Amniotic stem cell (primary cell): ENCODE results near the gene RANBP3.

Experiments used
- DNase-seq: peaks from one replicate; lab custom pipeline; 2025; lab: John Stamatoyannopoulos, UW

Gene RANBP3

DNA sequence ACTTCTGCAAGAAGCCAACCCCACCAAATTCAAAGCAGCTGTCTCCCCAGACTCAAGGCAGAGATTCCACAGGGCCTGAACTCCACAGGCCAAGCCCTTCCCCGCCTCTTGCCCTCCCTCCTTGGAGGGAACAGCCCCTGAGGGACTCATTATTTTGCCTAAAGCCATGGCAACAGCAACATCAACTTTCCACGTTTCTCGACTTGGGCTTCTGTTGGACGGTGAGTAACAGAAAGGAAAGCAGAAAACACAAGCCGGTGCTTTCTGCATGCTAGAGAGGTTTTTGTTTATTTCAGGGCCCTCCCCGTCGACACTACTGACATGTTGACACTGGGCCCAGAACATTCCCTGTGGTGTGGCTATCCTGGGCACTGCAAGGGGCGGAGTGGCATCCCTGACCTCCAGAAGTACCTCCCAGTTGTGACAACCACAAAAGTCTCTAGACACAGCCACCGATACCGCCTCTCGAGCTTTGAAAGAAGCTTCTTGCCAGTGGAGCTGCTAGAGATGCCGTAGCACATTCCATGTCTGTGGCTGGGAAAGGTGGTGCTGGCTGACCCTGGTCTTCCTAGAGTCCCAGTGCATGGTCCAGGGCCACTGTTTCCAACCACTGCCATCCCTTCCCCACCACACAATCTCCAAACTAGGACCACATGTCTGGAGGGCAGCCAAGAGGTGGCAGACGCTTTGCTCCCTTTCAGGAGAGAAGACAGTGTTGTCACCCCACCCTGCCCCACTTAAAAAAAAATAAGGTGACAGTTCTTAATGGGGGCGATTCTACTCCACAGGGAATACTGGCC lies 51.1 kb downstream of the RANBP3 start:
- DNase-seq: no peak

DNA sequence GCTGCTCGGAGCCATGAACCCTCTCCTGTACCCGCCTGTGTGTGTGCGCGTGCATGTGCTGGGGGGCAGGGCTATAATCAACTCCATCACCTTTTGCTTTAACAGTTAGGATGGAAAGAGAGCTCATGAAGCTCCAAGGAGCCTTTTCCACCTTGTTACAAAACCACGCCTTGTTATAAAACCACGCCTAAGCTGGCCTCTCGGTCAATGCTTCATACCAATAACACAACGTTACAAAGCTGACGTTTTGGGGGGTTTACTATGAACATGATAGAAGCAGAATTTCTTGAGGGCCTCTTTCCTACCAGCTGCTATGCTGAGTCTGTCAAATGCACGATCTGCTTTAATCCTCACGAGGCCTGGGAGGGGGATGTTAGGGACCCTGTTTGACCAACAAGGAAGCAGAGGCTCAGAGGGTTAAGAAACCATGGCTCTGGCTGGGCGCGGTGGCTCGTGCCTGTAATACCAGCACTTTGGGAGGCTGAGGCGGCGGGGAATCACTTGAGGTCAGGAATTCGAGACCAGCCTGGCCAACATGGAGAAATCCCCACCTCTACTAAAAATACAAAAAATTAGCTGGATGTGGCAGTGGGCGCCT lies 52.0 kb downstream of the RANBP3 start:
- no peak for DNase-seq

- DNase-seq: no peak
Measured at GRCh38 chr19:5923356-5923755, 54.6 kb downstream of the RANBP3 start.

- no peak for DNase-seq
Measured at GRCh38 chr19:5922161-5922545, 55.8 kb downstream of the RANBP3 start.

- DNase-seq: no peak
Measured at GRCh38 chr19:5921516-5922160, 56.3 kb downstream of the RANBP3 start.

DNA sequence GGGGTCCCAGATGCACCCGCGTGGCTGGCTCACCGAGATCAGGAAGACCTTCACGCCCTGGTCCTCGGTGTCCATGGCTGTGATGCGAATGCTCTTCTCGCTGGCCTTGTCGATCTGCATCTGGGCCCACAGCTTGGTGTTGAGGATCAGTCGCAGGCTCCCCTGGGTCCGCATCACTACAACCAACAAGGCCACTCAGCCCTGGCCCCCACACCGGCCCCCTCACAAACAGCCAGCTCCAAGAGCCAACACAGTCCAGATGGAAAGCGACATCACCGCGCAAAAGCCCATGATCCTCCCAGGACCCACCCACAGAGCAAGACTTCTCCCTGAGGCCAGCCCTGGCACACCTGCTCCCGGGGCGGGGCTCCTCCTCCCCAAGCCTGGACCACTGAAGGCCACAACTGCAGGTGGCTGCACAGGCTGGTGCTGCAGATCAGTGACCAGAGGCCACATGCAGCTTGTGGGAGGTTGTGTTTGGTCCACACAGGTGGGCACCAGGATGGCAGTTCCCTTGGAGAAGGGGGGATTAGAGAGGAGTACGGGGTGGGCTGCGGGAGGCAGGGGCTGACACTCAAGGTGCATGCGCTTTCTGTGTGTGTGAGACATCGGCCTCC lies 59.4 kb downstream of the RANBP3 start:
- no peak for DNase-seq

DNA sequence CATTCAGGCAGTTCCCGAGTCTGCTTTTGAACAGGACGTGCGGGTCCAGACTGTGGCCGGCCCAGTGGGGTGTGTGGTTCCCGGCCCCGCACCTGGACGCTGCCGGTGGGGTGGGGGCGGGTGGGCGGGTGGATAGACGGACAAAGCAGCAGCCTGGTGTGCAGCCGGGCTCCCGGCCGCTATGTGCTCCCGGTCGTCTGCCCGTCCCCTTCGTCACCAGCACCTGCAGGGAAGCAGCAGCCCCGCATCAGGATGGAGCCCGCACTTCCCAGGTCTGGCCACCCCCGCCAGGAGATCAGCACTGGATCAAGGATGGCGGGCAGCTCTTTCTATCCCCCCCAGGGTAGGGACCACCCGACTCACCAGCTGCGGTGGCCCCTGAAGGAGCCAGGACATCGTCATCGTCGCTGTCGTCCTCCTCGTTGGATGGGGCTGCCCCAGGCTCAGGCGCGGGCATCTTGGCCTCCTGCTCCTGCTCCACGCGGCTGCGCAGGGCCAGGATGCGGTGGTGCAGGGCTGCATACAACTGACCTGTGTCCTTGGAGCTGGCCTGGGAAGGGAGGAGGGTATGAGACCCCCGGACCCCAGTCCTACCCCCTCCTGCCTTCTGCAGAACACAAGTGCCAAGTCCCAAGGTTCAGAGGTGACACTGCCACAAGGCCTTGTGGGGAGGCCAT lies 60.4 kb downstream of the RANBP3 start:
- no peak for DNase-seq

DNA sequence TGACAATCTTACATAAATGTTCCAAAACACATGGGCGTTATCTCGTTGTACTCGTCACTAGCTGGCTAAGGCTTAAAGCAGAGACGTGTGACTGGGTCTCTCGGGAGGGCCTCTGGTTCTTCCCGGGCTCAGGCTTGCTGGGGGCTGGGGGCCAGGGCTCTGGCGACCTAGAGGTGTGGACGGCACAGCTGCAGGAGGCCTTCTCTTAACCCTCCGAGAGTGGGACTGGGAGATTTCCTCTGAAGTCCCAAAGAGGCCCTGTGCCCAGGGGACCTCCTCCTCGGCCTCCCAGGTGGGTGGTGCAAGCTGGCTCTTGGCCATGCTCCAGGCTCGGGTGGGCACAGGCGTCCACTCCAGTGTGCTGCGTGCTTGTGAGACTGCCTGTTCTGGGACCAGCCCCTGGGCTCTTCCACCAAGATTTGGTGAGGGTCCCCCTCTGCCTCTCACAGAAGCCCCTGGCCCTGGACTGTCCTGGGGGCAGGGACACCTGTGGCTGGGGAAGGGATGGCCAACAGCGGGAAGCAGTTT lies 61.7 kb downstream of the RANBP3 start:
- DNase-seq: no peak

- DNase-seq: no peak
Measured at GRCh38 chr19:5915782-5916165, 62.2 kb downstream of the RANBP3 start.

GRCh38 chr19:5914946-5915781 lies 62.8 kb downstream of the RANBP3 start:
- DNase-seq: no peak

- DNase-seq: no peak
Measured at GRCh38 chr19:5914358-5914774, 63.6 kb downstream of the RANBP3 start.

- no peak for DNase-seq
Measured at GRCh38 chr19:5913739-5914357, 64.1 kb downstream of the RANBP3 start, which contains the start of gene CAPS. CAPS (plus strand) TSS chr19:5914254; CDS start chr19:5914407, 153 bp downstream.

DNA sequence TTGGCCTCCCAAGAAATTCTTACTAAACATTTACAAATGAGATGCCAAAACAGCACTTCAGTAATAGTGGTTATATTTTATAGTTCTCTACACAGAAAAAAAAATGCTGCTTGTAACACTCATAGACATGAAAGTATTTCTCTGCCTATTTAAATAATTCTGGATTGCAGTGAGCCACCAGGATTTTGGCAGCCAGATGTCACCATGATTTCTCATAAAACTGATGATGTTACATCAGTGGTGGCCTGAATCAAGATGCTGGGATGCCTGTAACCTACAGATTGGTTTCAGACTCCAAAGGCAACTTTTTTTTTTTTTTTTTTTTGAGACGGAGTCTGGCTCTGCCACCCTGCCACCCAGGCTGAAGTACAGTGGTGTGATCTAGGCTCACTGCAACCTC lies 66.6 kb downstream of the RANBP3 start:
- no peak for DNase-seq

DNA sequence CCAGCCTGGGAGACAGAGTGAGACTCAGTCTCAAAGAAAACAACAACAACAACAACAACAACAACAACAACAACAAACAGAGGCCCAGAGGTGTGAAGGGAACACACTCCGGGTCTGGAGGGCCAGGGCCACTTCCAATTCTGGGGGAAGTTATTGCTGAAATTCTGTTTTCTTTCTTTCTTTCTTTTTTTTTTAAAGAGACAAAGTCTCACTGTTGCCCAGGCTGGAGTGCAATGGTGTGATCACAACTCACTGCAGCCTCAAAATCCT lies 67.4 kb downstream of the RANBP3 start:
- DNase-seq: no peak

GRCh38 chr19:5908773-5909442 lies 69.0 kb downstream of the RANBP3 start:
- DNase-seq: no peak

- DNase-seq: no peak
Measured at GRCh38 chr19:5907241-5907640, 70.7 kb downstream of the RANBP3 start.

DNA sequence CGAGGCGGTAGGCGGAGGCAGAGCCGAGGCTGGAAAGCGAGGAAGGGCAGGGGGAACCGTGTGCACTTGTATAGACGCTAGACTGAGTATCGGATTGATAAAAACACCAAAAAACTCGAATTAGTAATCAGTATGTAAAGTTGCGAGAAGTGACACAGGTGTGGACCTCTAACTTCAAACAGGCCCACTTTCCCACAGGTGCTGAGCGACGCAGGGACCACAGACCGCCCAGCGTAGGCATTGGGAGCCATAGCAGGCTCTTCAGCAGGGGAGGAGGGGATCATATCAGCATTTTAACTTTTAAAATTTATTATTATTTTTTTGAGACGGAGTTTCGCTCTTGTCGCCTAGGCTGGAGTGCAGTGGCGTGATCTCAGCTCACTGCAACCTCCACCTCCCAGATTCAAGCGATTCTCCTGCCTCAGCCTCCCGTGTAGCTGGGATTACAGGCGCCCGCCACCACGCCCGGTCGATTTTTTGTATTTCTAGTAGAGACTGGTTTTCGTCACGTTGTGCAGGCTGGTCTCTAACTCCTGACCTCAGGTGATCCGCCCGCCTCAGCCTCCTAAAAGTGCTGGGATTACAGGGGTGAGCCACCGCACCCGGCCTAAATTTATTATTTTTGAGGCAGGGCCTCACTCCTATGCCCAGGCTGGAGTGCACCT lies 72.7 kb downstream of the RANBP3 start:
- DNase-seq: no peak

GRCh38 chr19:5904352-5905113 lies 73.4 kb downstream of the RANBP3 start, which contains the start of gene VMAC:
VMAC (plus strand) TSS chr19:5904872; CDS start chr19:5904891, 19 bp downstream.
- peak; percentile 100 for DNase-seq
